GM23338 (cell line): ENCODE results near the gene ARHGEF40. TPM values are rescaled to one million over a fixed set of nuclear protein-coding genes. Genes with fewer than 3 reads are reported as not detected.

ENCODE experiments used
- ATAC-seq: fragments of 200-7000 bp; cut with Tn5 transposase; 3 replicates; pipeline ENCODE4 v1.9.1; 2020
- DNase-seq: peaks from one replicate; pipeline ENCODE4 v3.0.0-alpha.2; 2015; ENCODE audit warnings: low spot score
- H2AFZ ChIP-seq: fragments of 200-600 bp; sonication (generic); 2 replicates; pipeline ENCODE4 v1.8.0; 2016; ENCODE audit warnings: antibody characterized with exemption, mild to moderate bottlenecking, moderate library complexity
- H3F3A ChIP-seq: fragments of 200-600 bp; sonication (generic); replicated peaks from 2 replicates; pipeline ENCODE4 v1.8.0; 2017; ENCODE audit warnings: antibody characterized with exemption, mixed run types, low read depth
- H3K27ac ChIP-seq: fragments of 200-600 bp; sonication (generic); 2 replicates; pipeline ENCODE4 v1.6.1; 2016; ENCODE audit warnings: low read depth
- H3K27me3 ChIP-seq: fragments of 200-600 bp; sonication (generic); 2 replicates; pipeline ENCODE4 v1.8.0; 2016; ENCODE audit warnings: mild to moderate bottlenecking, mixed run types, moderate library complexity; ENCODE audit not compliant: insufficient read depth
- H3K36me3 ChIP-seq: fragments of 200-600 bp; sonication (generic); 2 replicates; pipeline ENCODE4 v1.8.0; 2016; ENCODE audit warnings: mild to moderate bottlenecking; ENCODE audit not compliant: insufficient read depth
- H3K4me1 ChIP-seq: fragments of 200-600 bp; sonication (generic); 2 replicates; pipeline ENCODE4 v1.8.0; 2016; ENCODE audit warnings: mild to moderate bottlenecking, moderate library complexity; ENCODE audit not compliant: insufficient read depth
- H3K4me2 ChIP-seq: fragments of 200-600 bp; sonication (generic); 2 replicates; pipeline ENCODE4 v1.7.1; 2017; ENCODE audit warnings: mixed run types
- H3K4me3 ChIP-seq: fragments of 200-600 bp; sonication (generic); 2 replicates; pipeline ENCODE4 v1.6.1; 2016; ENCODE audit warnings: mixed run types
- H3K79me2 ChIP-seq: fragments of 200-600 bp; sonication (generic); replicated peaks from 2 replicates; pipeline ENCODE4 v1.8.0; 2017; ENCODE audit warnings: mild to moderate bottlenecking; ENCODE audit not compliant: insufficient read depth
- H3K9me2 ChIP-seq: fragments of 200-600 bp; sonication (generic); 2 replicates; pipeline ENCODE4 v1.8.0; 2017; ENCODE audit not compliant: insufficient read depth
- H4K20me1 ChIP-seq: fragments of 200-600 bp; sonication (generic); replicated peaks from 2 replicates; pipeline ENCODE4 v1.8.0; 2017; ENCODE audit warnings: mild to moderate bottlenecking; ENCODE audit not compliant: insufficient read depth
- H3K27ac Mint-ChIP-seq: 2 replicates; pipeline ENCODE4 v1.8.0; 2020; ENCODE audit warnings: inconsistent platforms, mild to moderate bottlenecking, moderate library complexity, mixed read lengths
- H3K27me3 Mint-ChIP-seq: 3 replicates; pipeline ENCODE4 v1.8.0; 2022; ENCODE audit warnings: low read depth, mild to moderate bottlenecking, moderate library complexity, mixed read lengths, inconsistent platforms; ENCODE audit not compliant: insufficient read depth, poor library complexity
- H3K36me3 Mint-ChIP-seq: 3 replicates; pipeline ENCODE4 v1.8.0; 2021; ENCODE audit warnings: low read depth, mild to moderate bottlenecking, inconsistent platforms, moderate library complexity, mixed read lengths
- H3K4me1 Mint-ChIP-seq: 3 replicates; pipeline ENCODE4 v1.8.0; 2020; ENCODE audit warnings: mild to moderate bottlenecking, inconsistent platforms, mixed read lengths
- H3K4me3 Mint-ChIP-seq: 3 replicates; pipeline ENCODE4 v1.8.0; 2021; ENCODE audit warnings: moderate library complexity, mild to moderate bottlenecking, inconsistent platforms, mixed read lengths
- H3K9me3 Mint-ChIP-seq: 3 replicates; pipeline ENCODE4 v1.8.0; 2020; ENCODE audit warnings: moderate library complexity, mild to moderate bottlenecking, inconsistent platforms, mixed read lengths
- ETS1 ChIP-seq: IDR thresholded peaks from 2 replicates; pipeline ENCODE4 v1.6.1; 2016; ENCODE audit warnings: antibody characterized with exemption
- EZH2 ChIP-seq: fragments of 200-600 bp; sonication (generic); IDR thresholded peaks from one replicate; pipeline ENCODE4 v1.8.0; 2017; ENCODE audit warnings: antibody characterized with exemption, mild to moderate bottlenecking, low read depth; ENCODE audit not compliant: unreplicated experiment
- EZH2phosphoT487 ChIP-seq: fragments of 200-600 bp; sonication (generic); IDR thresholded peaks from one replicate; pipeline ENCODE4 v1.8.1; 2018; ENCODE audit warnings: antibody characterized with exemption; ENCODE audit not compliant: unreplicated experiment
- JUNB ChIP-seq: IDR thresholded peaks from one replicate; pipeline ENCODE4 v1.6.1; 2016; ENCODE audit warnings: antibody characterized with exemption; ENCODE audit not compliant: unreplicated experiment
- POLR2AphosphoS5 ChIP-seq: IDR thresholded peaks from 2 replicates; pipeline ENCODE4 v1.6.1; 2016; ENCODE audit warnings: antibody characterized with exemption, low read depth
- ZNF114 ChIP-seq: fragments of 250-450 bp; sonication (Bioruptor Pico); IDR thresholded peaks from 2 replicates; pipeline ENCODE4 v1.5.0; 2020; ENCODE audit warnings: mild to moderate bottlenecking, moderate library complexity
- ZNF331 ChIP-seq: fragments of 250-450 bp; sonication (Bioruptor Pico); IDR thresholded peaks from 2 replicates; pipeline ENCODE4 v1.5.0; 2020; ENCODE audit warnings: low read depth, mild to moderate bottlenecking, moderate library complexity
- polyA plus RNA-seq: library from polyadenylated mRNA; unstranded; fragments of >200 nt; fragmentation: Nextera tagmentation; extraction: Ambion mirVana; gene quantifications from 2 replicates; pipeline ENCODE4 v1.2.1, GENCODE V29; 2016
- total RNA-seq: library from RNA; depleted of rRNA; stranded (reverse); fragments of >200 nt; shearing (Covaris generic); gene quantifications from 2 replicates; pipeline ENCODE4 v1.2.3, GENCODE V29; 2014
- TF ChIP-seq, protein P1 (sequence below): IDR thresholded peaks from one replicate; pipeline ENCODE4 v1.6.1; 2018; ENCODE audit warnings: antibody characterized with exemption; ENCODE audit not compliant: unreplicated experiment

ARHGEF40 gene
- total and polyA plus RNA-seq, 2 experiments from 2014 or later: 17.7 to 44.6 TPM

- no peak for TF ChIP-seq ETS1
- no peak for TF ChIP-seq JUNB
- TF ChIP-seq POLR2AphosphoS5: no peak
- TF ChIP-seq, protein P1, sequence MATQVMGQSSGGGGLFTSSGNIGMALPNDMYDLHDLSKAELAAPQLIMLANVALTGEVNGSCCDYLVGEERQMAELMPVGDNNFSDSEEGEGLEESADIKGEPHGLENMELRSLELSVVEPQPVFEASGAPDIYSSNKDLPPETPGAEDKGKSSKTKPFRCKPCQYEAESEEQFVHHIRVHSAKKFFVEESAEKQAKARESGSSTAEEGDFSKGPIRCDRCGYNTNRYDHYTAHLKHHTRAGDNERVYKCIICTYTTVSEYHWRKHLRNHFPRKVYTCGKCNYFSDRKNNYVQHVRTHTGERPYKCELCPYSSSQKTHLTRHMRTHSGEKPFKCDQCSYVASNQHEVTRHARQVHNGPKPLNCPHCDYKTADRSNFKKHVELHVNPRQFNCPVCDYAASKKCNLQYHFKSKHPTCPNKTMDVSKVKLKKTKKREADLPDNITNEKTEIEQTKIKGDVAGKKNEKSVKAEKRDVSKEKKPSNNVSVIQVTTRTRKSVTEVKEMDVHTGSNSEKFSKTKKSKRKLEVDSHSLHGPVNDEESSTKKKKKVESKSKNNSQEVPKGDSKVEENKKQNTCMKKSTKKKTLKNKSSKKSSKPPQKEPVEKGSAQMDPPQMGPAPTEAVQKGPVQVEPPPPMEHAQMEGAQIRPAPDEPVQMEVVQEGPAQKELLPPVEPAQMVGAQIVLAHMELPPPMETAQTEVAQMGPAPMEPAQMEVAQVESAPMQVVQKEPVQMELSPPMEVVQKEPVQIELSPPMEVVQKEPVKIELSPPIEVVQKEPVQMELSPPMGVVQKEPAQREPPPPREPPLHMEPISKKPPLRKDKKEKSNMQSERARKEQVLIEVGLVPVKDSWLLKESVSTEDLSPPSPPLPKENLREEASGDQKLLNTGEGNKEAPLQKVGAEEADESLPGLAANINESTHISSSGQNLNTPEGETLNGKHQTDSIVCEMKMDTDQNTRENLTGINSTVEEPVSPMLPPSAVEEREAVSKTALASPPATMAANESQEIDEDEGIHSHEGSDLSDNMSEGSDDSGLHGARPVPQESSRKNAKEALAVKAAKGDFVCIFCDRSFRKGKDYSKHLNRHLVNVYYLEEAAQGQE: no peak
- TF ChIP-seq ZNF331 (CRISPR knock-in tag): no peak
Observed at GRCh38 chr14:21107283-21107800, 37.2 kb downstream of the ARHGEF40 start (continued).

DNA sequence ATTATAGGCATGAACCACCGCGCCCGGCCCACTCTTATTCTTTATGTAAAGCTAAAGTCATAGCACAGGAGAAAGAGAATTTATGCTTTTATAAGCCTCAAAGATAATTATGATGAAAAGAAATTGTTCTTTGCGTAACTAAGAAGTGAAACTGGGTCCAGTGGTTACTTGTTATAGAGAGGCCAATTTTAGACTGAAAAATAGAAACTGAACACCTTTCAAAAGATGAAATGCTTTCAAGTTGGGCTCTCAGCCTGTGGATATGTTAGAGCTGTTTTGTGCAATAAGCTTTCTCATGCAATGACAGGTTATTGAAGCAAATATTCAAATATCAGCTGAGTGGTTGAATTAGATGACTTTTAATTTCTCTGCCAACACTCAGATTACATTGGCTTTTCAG lies 38.7 kb downstream of the ARHGEF40 start:
- Mint-ChIP-seq H3K9me3 (no peaks in the 10 kb centered on the region), H3K36me3 (no peaks in the 10 kb centered on the region), H3K4me1 (peaks cover 49% of the 10 kb centered on the region), H3K27me3 (peaks cover 2% of the 10 kb centered on the region), H3K4me3 (no peak overlapping the region), H3K27ac (no peak overlapping the region)
- Histone ChIP-seq H3K79me2 (no peaks in the 10 kb centered on the region), H2AFZ (no peak overlapping the region), H3K4me3 (no peak overlapping the region), H3K36me3 (no peaks in the 10 kb centered on the region), H3K27me3 (no peaks in the 10 kb centered on the region), H3K27ac (no peak overlapping the region), H3K4me1 (peaks cover 23% of the 10 kb centered on the region), H4K20me1 (no peaks in the 10 kb centered on the region), H3K9me2 (0 out of 2 replicates have a peak, but pooled peaks cover 3% of the 10 kb centered on the region), H3F3A (no peaks in the 10 kb centered on the region; the same call in none of the 2 replicates), H3K4me2 (no peak overlapping the region)
- DNase-seq (no peak), ATAC-seq (no peak)
- TF ChIP-seq, protein P1: no peak
- TF ChIP-seq EZH2phosphoT487 (no peak), ZNF114 (CRISPR knock-in tag) (no peak), ETS1 (no peak), POLR2AphosphoS5 (no peak), EZH2 (no peak), JUNB (no peak)
